Natural killer cell (primary cell): ENCODE data around the gene DENND2D. TPM values are rescaled to one million over a fixed set of nuclear protein-coding genes. Genes with fewer than 3 reads are reported as not detected.
A peak's percentile ranks its signal among the peaks of the same experiment; 100 is the strongest.
"Not testable (repeated sequence)": the region's sequence is repeated elsewhere in the genome, so short reads cannot be mapped to it uniquely, and the experiment has no call there.

Experiments
- ATAC-seq, 3 donors: fragments of 150-1000 bp in 2 of 3; fragments of 200-7000 bp in 1 of 3; cut with Tn5 transposase; 1 replicate in 1 of 3; 2 replicates in 2 of 3; pipeline ENCODE4 v1.10.0; 2021; ENCODE audit warnings: mild to moderate bottlenecking in 2 of 3, moderate library complexity in 2 of 3
- DNase-seq, 2 donors: peaks; one replicate each; pipeline versions ENCODE4 v3.0.0 to v3.0.0-alpha.2; 2013 to 2021; ENCODE audit warnings: mixed read lengths in 1 of 2
- H3K27ac ChIP-seq: one replicate; pipeline ENCODE4 v1.5.1; 2013; ENCODE audit warnings: mild to moderate bottlenecking, low read length
- H3K27me3 ChIP-seq: one replicate; pipeline ENCODE4 v1.6.1; 2013; ENCODE audit warnings: low read length; ENCODE audit not compliant: control insufficient read depth, insufficient read depth
- H3K36me3 ChIP-seq: one replicate; pipeline ENCODE4 v1.6.1; 2013; ENCODE audit warnings: low read length; ENCODE audit not compliant: control insufficient read depth, insufficient read depth
- H3K4me1 ChIP-seq: one replicate; pipeline ENCODE4 v1.6.1; 2013; ENCODE audit warnings: low read length; ENCODE audit not compliant: control insufficient read depth, insufficient read depth
- H3K4me3 ChIP-seq: one replicate; pipeline ENCODE4 v1.5.1; 2013; ENCODE audit warnings: low read length
- H3K9me3 ChIP-seq: one replicate; pipeline ENCODE4 v1.6.1; 2013; ENCODE audit warnings: low read length; ENCODE audit not compliant: control insufficient read depth, insufficient read depth
- H3K27ac Mint-ChIP-seq, 2 donors: one replicate each; pipeline ENCODE4 v1.8.0; 2022; ENCODE audit warnings: mild to moderate bottlenecking in 2 of 2, mixed read lengths in 2 of 2, moderate library complexity in 1 of 2
- H3K27me3 Mint-ChIP-seq, 2 donors: one replicate each; pipeline ENCODE4 v1.8.0; 2022; ENCODE audit warnings: low read depth in 2 of 2, mixed read lengths in 2 of 2
- H3K36me3 Mint-ChIP-seq: one replicate; pipeline ENCODE4 v1.8.0; 2022; ENCODE audit warnings: mixed read lengths
- H3K4me1 Mint-ChIP-seq, 2 donors: one replicate each; pipeline ENCODE4 v1.8.0; 2022; ENCODE audit warnings: mixed read lengths in 2 of 2
- H3K4me3 Mint-ChIP-seq: one replicate; pipeline ENCODE4 v1.8.0; 2022; ENCODE audit warnings: mild to moderate bottlenecking, moderate library complexity, mixed read lengths
- H3K9me3 Mint-ChIP-seq, 2 donors: one replicate each; pipeline ENCODE4 v1.8.0; 2022; ENCODE audit warnings: mixed read lengths in 2 of 2
- WGBS: methylation state at CpG from one replicate; pipeline ENCODE4 v1.1.7; 2013; ENCODE audit warnings: missing lambda C conversion rate; ENCODE audit not compliant: insufficient coverage; 5-methylcytosine and 5-hydroxymethylcytosine counted together
- intact Hi-C: fragments of 100-400 bp; cut with micrococcal nuclease; formaldehyde crosslinking; loops from one replicate; pipeline ENCODE4 v1.14.2; 2022
- total RNA-seq, 4 donors: library from RNA; stranded (reverse); fragments of 120-200 nt in 1 of 4; gene quantifications; one replicate each; pipeline versions ENCODE4 v1.2.3 to v1.2.4, GENCODE V29; 2013 to 2022
- TF ChIP-seq, protein P1 (sequence below): fragments of 200-600 bp; IDR thresholded peaks from one replicate; pipeline ENCODE4 v1.8.0; 2022; ENCODE audit warnings: antibody characterized with exemption

The DENND2D gene
- total RNA-seq, 3 donors from 2014 or later (not counting 1 experiment from before 2014, with no cell fraction given) = 203 to 297 (median 203) TPM

DNA sequence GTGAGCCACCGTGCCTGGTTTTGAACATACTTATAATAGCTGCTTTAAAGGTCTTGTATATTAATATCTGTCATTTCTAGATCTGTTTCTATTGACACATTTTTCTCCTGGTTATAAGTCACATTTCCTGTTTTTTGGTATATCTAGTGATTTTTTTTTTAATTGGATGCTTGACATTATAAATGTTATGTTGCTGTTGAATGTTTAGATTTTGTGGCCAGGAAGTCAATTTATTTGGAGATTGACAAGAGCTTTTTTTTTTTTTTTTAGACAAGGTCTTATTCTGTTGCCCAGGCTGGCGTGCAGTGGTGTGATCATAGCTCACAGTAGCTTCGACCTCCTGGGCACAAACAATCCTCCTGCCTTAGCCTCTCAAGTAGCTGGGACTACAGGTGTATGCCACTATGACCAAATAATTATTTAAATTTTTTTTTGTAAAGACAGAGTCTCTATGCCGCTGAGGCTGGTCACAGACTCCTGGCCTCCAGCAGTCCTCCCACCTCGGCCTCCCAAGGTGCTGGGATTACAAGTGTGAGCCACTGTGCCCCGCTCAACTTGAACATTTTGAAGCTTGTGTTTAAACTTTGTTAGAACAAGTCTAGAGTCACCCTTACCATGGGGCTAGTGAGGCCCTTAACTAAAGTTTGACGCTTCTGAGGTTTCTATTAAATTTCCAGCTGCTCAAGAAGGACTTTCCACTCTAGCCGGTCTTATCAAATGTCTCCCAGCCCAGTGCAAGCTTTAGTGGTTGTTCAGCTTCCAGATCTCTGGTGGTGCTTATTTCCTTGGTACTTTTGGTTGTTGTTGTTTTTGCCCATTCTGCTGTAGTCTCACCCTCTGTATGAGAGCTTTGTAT lies 18.5 kb upstream of the DENND2D start:
- H3K36me3 ChIP-seq = no peaks in the 10 kb centered on the region
- ATAC-seq (no peak), DNase-seq (peak in 1 of 2 donors; percentile 33)
- peak overlapping the region; percentile 80 for H3K27ac ChIP-seq
- Mint-ChIP-seq H3K4me3 (peak overlapping the region; percentile 86), H3K27me3 (peaks cover 0 to 5% of the 10 kb centered on the region in 2 donors), H3K36me3 (no peaks in the 10 kb centered on the region), H3K4me1 (peaks cover 97 to 98% of the 10 kb centered on the region in 2 donors), H3K9me3 (peaks cover 2 to 3% of the 10 kb centered on the region in 2 donors), H3K27ac (peak overlapping the region; percentile 94 to 95)
- intact Hi-C loops = loop anchor here (5.0 to 10.0 kb wide), 5 partner anchors 77 to 544 kb away; partner anchors contain the start of genes CEPT1, DRAM2, KCNA3 and LRIF1
- no peak overlapping the region for H3K4me3 ChIP-seq
- H3K9me3 ChIP-seq = no peaks in the 10 kb centered on the region
- TF ChIP-seq, protein P1, sequence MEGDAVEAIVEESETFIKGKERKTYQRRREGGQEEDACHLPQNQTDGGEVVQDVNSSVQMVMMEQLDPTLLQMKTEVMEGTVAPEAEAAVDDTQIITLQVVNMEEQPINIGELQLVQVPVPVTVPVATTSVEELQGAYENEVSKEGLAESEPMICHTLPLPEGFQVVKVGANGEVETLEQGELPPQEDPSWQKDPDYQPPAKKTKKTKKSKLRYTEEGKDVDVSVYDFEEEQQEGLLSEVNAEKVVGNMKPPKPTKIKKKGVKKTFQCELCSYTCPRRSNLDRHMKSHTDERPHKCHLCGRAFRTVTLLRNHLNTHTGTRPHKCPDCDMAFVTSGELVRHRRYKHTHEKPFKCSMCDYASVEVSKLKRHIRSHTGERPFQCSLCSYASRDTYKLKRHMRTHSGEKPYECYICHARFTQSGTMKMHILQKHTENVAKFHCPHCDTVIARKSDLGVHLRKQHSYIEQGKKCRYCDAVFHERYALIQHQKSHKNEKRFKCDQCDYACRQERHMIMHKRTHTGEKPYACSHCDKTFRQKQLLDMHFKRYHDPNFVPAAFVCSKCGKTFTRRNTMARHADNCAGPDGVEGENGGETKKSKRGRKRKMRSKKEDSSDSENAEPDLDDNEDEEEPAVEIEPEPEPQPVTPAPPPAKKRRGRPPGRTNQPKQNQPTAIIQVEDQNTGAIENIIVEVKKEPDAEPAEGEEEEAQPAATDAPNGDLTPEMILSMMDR = no peak
- H3K27me3 ChIP-seq = no peaks in the 10 kb centered on the region
- peaks cover 95% of the 10 kb centered on the region for H3K4me1 ChIP-seq
- WGBS = 66% methylated on average over 5 of the region's 8 CpGs

DNA sequence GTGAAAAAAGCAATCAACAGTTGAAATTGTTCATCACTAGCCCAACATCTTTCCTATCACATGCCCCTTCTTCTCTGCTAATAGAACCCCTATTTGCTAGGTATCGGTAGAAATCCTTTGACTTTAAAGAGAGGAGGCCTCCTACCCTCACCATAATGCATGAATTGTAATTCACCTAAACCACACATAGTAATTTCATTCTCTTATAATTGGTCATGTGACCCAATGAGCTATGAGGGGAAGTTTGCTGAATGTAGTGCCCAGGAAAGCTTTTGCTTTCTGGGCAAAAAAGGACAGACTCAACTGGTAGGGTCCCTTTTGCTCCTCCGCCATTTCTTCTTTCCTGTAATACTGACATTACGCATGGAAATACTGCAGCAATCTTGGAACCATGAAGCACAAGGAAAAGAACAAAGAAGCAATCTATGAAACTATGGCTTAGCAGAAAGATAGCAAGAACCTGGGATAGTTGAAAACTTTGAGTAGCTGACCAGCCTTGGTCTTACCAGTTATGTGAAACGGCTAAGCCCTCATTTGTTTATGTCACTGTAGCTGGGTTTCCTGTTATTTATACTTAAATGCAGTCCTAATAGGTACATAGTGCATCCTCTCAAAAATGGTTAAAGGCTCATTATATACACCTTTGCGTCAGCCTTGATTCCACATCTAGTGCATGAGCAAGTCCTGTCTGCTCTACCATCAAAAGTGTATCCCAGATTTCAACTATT lies 16.9 kb upstream of the DENND2D start:
- H3K4me1 Mint-ChIP-seq = peaks cover 96 to 97% of the 10 kb centered on the region in 2 donors
- H3K27ac Mint-ChIP-seq = peak overlapping the region; percentile 94 to 95
- Histone ChIP-seq H3K36me3 (no peaks in the 10 kb centered on the region), H3K4me3 (no peak overlapping the region), H3K27me3 (no peaks in the 10 kb centered on the region), H3K27ac (peak overlapping the region; percentile 80), H3K4me1 (peaks cover 98% of the 10 kb centered on the region), H3K9me3 (no peaks in the 10 kb centered on the region)
- H3K27me3 Mint-ChIP-seq = peaks cover 0 to 5% of the 10 kb centered on the region in 2 donors
- peaks cover 2 to 3% of the 10 kb centered on the region in 2 donors for H3K9me3 Mint-ChIP-seq
- peak in 1 of 2 donors; percentile 42 for DNase-seq
- H3K36me3 Mint-ChIP-seq = no peaks in the 10 kb centered on the region
- intact Hi-C loops = loop anchor here (2.0 to 10.0 kb wide), 7 partner anchors 17 to 543 kb away; partner anchors contain the start of genes CEPT1, DENND2D, DRAM2 and KCNA3
- TF ChIP-seq, protein P1 = no peak
- no peak for ATAC-seq
- WGBS = 46% methylated on average over 5 of the region's 5 CpGs
- peak overlapping the region; percentile 86 for H3K4me3 Mint-ChIP-seq

GRCh38 chr1:111216751-111217150 lies 16.3 kb upstream of the DENND2D start:
- no peak for DNase-seq
- intact Hi-C loops = loop anchor here (2.0 to 10.0 kb wide), 7 partner anchors 16 to 542 kb away; partner anchors contain the start of genes CEPT1, DENND2D, DRAM2 and KCNA3
- TF ChIP-seq, protein P1 = no peak
- peak overlapping the region; percentile 94 to 95 for H3K27ac Mint-ChIP-seq
- H3K36me3 Mint-ChIP-seq = no peaks in the 10 kb centered on the region
- peaks cover 2 to 3% of the 10 kb centered on the region in 2 donors for H3K9me3 Mint-ChIP-seq
- 42% methylated on average over 5 of the region's 5 CpGs for WGBS
- peaks cover 90 to 91% of the 10 kb centered on the region in 2 donors for H3K4me1 Mint-ChIP-seq
- peak overlapping the region; percentile 86 for H3K4me3 Mint-ChIP-seq
- Histone ChIP-seq H3K4me1 (peaks cover 92% of the 10 kb centered on the region), H3K9me3 (no peaks in the 10 kb centered on the region), H3K27ac (peak overlapping the region; percentile 80), H3K36me3 (no peaks in the 10 kb centered on the region), H3K4me3 (no peak overlapping the region), H3K27me3 (no peaks in the 10 kb centered on the region)
- peaks cover 0 to 5% of the 10 kb centered on the region in 2 donors for H3K27me3 Mint-ChIP-seq
- ATAC-seq = no peak

DNA sequence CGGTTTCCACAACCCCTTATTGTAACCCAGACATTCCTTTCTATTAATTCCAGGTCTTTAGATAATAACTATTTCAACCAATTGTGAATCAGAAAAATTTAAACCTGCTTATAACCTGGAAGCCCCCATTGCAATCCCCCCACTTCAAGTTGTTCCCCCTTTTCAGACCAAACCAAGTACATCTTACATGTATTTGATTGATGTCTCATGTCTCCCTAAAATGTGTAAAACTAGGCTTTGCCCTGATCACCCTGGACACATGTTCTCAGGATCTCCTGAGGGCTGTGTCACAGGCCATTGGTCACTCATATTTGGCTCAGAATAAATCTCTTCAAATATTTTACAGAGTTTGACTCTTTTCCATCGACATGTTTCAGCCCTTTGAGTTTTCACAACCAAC lies 14.8 kb upstream of the DENND2D start:
- DNase-seq = peak in 1 of 2 donors; percentile 30
- WGBS = 80% methylated on average over 1 of the region's 2 CpGs

More for the DNA sequence above, 14.8 kb upstream of the DENND2D start:
- Mint-ChIP-seq H3K27ac (peak overlapping the region; percentile 94 to 95), H3K4me1 (peaks cover 75 to 76% of the 10 kb centered on the region in 2 donors), H3K4me3 (peak overlapping the region; percentile 86)
- Histone ChIP-seq H3K27ac (peak overlapping the region; percentile 80), H3K4me1 (peaks cover 77% of the 10 kb centered on the region)
- H3K27me3 ChIP-seq, H3K36me3 ChIP-seq, ATAC-seq, H3K4me3 ChIP-seq, H3K9me3 Mint-ChIP-seq, H3K36me3 Mint-ChIP-seq, H3K9me3 ChIP-seq, H3K27me3 Mint-ChIP-seq: not testable (repeated sequence)
- intact Hi-C loops = loop anchor here (1.0 to 10.0 kb wide), 6 partner anchors 11 to 540 kb away; partner anchors contain the start of genes CEPT1, DRAM2, KCNA3 and LRIF1
